HCT116 (cell line): Measurements from ENCODE around the gene PPP1R12C.

ENCODE experiments used
- EGR1 ChIP-seq: IDR thresholded peaks from 2 replicates; pipeline ENCODE4 v1.6.1; 2012; ENCODE audit warnings: low read depth
- EZH2 ChIP-seq: fragments of 200-600 bp; sonication (generic); IDR thresholded peaks from 2 replicates; pipeline ENCODE4 v1.6.1; 2017; ENCODE audit warnings: antibody characterized with exemption, mixed run types
- EZH2phosphoT487 ChIP-seq: fragments of 200-600 bp; IDR thresholded peaks from 2 replicates; pipeline ENCODE4 v1.6.1; 2018; ENCODE audit warnings: antibody characterized with exemption, borderline replicate concordance
- JUND ChIP-seq: IDR thresholded peaks from 2 replicates; pipeline ENCODE4 v1.6.1; 2012
- POLR2A ChIP-seq: IDR thresholded peaks from 2 replicates; pipeline ENCODE4 v1.7.0; 2011; ENCODE audit warnings: borderline replicate concordance; ENCODE audit not compliant: insufficient read depth, insufficient read length; ENCODE audit errors: extremely low read depth
- POLR2AphosphoS5 ChIP-seq: IDR thresholded peaks from 2 replicates; pipeline ENCODE4 v1.6.1; 2011; ENCODE audit warnings: mild to moderate bottlenecking, low read depth, low read length, moderate library complexity
- RAD21 ChIP-seq: IDR thresholded peaks from 2 replicates; pipeline ENCODE4 v1.6.1; 2012; ENCODE audit warnings: low read depth, mild to moderate bottlenecking
- TF ChIP-seq, protein P1 (sequence below), 3 experiments: fragments of 200-600 bp in 1 of 3; sonication (generic) in 1 of 3; IDR thresholded peaks in 2 of 3; conservative IDR thresholded peaks in 1 of 3; 2 replicates each; pipeline ENCODE4 v1.5.1; 2012 to 2017; ENCODE audit warnings: low read depth in 2 of 3, low read length in 2 of 3, antibody characterized with exemption in 1 of 3, borderline replicate concordance in 1 of 3, control low read depth in 1 of 3, mild to moderate bottlenecking in 1 of 3, mixed read lengths in 1 of 3, mixed run types in 1 of 3, moderate library complexity in 1 of 3; ENCODE audit not compliant: insufficient read depth in 1 of 3
- TF ChIP-seq, protein P2 (sequence below): IDR thresholded peaks from 2 replicates; pipeline ENCODE4 v1.6.1; 2012; ENCODE audit warnings: low read depth

DNA sequence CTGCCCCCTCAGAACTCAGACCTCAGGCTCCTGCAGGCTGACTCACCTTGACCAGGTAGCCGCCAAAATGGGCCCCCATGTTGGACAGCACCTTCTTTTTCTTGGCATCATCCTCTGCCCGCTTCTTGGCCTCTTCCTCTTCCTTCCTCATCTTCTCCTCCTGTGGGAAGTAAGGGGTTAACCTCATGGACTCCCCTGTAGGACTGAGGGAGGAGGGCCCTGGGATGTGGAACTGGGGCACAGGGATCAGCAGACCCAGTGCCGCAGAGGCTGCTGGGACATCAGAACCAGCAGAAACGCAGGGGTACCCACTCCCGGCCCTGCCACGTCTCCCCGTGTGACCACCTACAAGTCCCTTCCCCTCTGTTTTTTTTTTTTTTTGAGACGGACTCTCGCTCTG lies 20.5 kb upstream of the PPP1R12C start:
- TF ChIP-seq, protein P1, sequence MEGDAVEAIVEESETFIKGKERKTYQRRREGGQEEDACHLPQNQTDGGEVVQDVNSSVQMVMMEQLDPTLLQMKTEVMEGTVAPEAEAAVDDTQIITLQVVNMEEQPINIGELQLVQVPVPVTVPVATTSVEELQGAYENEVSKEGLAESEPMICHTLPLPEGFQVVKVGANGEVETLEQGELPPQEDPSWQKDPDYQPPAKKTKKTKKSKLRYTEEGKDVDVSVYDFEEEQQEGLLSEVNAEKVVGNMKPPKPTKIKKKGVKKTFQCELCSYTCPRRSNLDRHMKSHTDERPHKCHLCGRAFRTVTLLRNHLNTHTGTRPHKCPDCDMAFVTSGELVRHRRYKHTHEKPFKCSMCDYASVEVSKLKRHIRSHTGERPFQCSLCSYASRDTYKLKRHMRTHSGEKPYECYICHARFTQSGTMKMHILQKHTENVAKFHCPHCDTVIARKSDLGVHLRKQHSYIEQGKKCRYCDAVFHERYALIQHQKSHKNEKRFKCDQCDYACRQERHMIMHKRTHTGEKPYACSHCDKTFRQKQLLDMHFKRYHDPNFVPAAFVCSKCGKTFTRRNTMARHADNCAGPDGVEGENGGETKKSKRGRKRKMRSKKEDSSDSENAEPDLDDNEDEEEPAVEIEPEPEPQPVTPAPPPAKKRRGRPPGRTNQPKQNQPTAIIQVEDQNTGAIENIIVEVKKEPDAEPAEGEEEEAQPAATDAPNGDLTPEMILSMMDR (IDR thresholded peaks at IDR 0.05 in 2 of 3, conservative IDR thresholded peaks at IDR 0.05 in 1 of 3; ENCODE audit: borderline replicate concordance in 1 of 3, insufficient read depth in 1 of 3, low read depth in 2 of 3, low read length in 2 of 3): no peak
- no peak for TF ChIP-seq RAD21
- no peak for TF ChIP-seq POLR2AphosphoS5
- TF ChIP-seq, protein P2, sequence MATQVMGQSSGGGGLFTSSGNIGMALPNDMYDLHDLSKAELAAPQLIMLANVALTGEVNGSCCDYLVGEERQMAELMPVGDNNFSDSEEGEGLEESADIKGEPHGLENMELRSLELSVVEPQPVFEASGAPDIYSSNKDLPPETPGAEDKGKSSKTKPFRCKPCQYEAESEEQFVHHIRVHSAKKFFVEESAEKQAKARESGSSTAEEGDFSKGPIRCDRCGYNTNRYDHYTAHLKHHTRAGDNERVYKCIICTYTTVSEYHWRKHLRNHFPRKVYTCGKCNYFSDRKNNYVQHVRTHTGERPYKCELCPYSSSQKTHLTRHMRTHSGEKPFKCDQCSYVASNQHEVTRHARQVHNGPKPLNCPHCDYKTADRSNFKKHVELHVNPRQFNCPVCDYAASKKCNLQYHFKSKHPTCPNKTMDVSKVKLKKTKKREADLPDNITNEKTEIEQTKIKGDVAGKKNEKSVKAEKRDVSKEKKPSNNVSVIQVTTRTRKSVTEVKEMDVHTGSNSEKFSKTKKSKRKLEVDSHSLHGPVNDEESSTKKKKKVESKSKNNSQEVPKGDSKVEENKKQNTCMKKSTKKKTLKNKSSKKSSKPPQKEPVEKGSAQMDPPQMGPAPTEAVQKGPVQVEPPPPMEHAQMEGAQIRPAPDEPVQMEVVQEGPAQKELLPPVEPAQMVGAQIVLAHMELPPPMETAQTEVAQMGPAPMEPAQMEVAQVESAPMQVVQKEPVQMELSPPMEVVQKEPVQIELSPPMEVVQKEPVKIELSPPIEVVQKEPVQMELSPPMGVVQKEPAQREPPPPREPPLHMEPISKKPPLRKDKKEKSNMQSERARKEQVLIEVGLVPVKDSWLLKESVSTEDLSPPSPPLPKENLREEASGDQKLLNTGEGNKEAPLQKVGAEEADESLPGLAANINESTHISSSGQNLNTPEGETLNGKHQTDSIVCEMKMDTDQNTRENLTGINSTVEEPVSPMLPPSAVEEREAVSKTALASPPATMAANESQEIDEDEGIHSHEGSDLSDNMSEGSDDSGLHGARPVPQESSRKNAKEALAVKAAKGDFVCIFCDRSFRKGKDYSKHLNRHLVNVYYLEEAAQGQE: no peak
- no peak for TF ChIP-seq EZH2phosphoT487
- no peak for TF ChIP-seq POLR2A
- no peak for TF ChIP-seq EGR1
- TF ChIP-seq EZH2: no peak
- no peak for TF ChIP-seq JUND
